Stimulated activated CD4-positive, alpha-beta T cell treated with anti-CD3 and anti-CD28 coated beads, Interleukin-2, amount 100 ng/mL, for 4 hours (primary cell): Measurements from ENCODE around the gene TRIM14.
"Not testable (repeated sequence)": the region's sequence is repeated elsewhere in the genome, so short reads cannot be mapped to it uniquely, and the experiment has no call there.

Experiments used
- DNase-seq: peaks from one replicate; pipeline ENCODE4 v3.0.0-alpha.2; 2020; ENCODE audit warnings: low read depth

TRIM14 gene

DNA sequence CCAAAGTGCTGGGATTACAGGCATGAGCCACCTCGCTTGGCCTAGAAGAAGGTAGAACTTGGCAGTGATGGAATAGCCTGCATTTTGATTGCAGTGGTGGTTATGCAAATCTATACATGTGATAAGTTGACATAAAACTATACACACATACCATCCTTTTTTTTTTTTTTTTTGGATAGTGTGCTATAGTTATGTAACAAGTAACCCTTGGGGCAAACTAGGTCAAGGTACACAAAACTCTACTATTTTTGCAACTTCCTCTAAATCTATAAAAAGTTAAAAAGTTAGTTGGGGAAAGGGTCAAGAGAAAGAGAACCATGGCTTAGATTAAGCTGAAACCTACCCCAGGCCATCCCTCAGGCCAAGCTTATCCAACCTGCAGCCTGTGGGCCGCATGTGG lies 11.1 kb downstream of the TRIM14 start:
- no peak for DNase-seq

DNA sequence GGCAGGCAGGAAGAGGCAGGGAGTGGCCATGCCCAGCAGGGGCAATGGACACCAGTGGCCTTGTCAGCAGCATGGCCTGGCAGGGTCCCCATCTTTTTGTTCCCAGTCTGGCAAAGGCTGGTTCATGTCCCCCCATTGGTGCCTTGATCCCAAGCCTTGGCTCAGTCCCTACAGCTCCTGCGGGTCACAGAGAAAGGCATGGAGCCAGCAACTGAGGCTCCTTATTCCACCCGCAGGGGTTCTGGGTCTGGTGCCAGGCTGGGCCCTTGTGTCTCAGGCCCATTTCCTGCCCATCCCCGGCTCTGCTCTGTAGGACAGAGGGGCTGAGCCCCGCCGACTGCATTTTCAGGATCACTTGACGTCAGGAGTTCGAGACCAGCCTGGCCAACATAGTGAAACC lies 14.0 kb downstream of the TRIM14 start:
- DNase-seq = no peak

DNA sequence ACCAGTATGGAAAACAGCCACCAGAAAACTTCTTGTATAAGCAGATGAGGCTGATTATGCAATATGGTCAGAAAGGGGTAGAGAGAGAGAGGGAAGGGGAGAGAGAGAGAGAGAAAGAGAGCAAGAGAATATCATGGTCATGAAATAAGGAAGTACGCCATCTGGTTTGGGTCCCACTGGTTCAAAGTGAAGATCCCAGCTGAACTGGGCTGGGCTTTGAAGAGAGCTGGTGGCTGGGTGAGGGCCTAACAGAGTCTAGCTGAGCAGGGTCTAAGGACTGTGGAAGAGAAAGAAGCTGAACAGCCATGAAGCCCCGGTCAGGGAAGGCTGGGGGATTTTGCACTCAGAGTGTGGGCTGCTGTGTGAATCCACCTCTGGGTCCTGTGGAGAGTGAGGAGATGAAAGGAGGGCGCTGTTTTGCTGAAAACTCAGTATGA lies 14.6 kb downstream of the TRIM14 start:
- DNase-seq = no peak

DNA sequence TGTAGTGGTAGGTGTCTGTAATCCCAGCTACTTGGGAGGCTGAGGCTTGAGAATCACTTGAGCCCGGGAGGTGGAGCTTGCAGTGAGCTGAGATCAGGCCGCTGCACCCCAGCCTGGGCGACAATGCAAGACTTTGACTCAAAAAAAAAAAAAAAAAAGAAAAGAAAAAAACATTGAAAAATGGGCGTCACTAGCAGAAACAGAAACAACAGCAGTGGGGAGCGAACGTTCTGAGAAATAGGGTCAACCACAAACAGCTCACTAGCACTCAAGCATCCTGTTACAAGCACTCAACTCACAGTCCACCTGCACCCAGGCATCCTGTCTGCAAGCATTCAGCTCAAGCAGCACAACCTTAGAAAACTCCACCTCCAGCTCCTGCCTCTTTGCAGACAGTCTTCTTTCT lies 17.2 kb downstream of the TRIM14 start:
- peak; percentile 69 for DNase-seq

DNA sequence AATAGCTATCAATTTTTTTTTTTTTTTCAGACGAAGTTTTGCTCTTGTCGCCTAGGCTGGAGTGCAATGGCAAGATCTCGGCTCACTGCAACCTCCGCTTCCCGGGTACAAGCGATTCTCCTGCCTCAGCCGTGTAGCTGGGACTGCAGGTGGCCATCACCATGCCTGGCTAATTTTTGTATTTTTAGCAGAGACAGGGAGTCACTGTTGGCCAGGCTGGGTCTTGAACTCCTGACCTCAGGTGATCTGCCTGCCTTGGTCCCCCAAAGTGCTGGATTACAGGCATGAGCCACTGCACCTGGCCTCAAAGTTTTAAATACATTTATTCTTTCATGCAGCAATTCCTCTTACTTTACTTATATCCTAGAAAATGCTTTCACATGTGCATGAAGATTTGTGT lies 17.6 kb downstream of the TRIM14 start:
- no peak for DNase-seq

DNA sequence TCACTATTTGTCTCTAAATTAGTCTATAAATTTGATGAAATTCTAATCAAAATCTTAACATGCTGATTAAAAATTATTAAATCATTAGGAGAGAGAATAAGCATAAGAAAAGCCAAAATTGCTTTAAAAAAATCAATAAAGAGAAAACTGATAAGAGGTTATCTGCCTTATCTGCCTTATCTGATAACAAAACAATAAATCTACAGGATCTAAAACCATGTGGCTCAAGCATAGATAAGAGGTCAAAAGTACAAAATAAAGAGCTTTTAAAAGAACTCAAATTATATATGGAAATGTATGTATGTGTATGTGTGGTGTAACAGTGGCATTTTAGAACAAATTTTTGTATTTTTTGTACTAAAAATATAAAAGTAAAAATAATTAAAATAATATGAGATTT lies 18.6 kb downstream of the TRIM14 start:
- no peak for DNase-seq

DNA sequence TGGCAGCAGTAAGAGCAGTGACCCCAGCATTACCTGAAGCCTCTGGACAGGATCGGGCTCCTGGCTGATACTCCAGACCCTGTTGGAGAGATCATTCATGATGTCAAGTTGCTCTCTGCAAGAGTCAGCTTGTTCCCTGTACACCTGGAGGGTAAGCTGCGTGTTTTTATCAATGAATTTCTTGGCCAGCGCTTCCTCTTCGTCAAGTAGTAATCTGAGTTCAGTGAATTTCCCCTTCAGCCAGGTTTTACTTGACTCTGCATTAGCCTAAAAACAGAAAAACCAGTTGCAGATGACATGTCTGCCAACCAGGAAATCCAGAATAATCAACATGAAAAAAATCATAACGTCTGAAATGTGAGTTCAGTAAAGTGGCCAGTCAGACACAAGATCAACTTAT lies 19.1 kb downstream of the TRIM14 start:
- DNase-seq = no peak

DNA sequence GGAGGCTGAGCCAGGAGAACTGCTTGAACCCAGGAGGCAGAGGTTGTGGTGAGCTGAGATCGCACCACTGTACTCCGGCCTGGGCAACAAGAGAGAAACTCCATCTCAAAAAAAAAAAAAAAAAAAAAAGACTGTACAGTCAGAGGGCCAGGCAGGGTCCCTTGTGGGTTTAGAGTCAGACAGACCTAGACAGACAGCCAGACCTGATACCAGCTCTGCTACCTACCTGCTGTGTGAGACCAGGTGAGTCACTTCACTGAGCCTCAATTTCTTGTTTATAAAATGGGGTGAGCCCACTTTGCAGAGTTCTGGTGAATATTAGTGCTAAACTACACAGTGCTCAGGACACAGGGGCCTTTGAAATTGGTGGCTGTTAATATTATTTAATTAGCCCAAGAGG lies 19.7 kb downstream of the TRIM14 start:
- no peak for DNase-seq

DNA sequence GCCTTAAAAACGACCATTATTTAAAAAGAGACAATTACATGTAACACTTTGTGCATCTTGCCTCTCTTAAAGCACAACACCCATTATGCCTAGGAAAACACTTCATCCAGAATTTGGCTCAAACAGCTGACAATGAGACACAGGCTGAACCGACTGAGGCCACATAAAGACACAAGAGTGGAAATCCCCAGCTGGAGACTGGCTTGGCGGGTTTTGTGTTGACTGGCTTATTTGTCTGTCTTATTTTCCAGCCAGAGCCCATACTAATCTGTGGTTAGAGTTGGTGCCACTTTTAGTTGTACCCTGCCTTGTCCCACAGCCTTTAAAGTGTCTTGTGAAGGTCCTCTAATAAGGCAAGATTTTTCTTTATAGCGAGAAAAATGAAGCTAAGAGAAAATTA lies 21.2 kb downstream of the TRIM14 start:
- no peak for DNase-seq

DNA sequence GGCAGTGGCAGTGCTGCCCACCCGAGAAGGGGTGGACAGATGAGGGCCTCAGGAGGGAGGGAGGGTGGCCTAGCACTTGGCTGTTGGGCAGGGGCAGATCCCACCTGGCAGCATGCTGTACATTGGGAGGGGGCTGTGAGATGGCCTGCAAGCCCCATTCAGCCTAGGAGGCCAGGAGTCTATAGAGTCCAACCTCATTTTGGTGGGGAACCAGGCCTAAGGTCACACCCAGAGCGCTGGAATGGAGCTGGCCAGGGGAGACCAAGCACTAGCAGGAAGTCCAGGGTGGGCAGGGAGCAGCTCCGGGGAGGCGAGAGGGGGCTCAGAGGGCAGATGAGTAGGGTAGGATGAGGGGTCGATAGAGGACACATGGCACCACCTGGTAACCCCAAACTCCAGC lies 22.9 kb downstream of the TRIM14 start:
- DNase-seq = no peak

DNA sequence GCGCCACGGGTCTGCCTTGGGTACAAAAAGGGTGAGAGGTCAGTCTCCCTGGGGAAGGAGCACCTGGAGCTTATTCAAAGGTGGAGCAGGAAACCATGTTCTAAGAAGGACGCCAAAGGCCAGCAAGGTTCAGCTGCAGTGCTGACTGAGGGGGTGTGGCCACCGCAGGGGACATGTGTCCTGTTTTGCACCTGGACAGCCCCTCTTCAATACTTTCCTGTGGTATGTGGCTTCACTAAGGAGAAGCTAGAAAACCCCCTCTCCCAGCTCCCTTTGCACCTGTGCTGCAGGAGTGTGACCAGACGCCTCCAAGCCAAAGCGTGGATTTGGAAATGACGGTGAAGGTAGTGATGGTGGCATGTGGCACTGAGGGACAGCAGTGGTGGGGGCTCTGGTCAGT lies 23.6 kb downstream of the TRIM14 start:
- DNase-seq = no peak

DNA sequence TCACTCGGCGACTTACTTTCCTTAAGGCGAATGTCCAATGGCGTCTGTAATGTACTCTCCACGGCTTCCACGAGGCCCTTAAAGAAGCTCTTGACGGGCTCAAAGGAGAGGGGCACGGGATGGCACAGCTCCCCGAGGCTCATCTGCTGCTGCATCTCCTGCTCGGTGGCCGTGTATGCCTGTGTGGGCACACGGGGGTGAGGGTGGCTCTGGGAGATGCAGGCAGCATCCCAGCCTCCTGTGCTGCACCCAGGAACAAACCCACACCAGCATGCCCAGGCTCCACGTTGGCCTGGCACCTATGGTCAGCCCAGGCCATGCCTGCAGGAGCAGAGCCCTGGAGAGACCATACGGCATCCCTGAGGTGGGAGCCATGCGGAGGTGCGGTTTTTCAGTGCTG lies 24.2 kb downstream of the TRIM14 start:
- DNase-seq = no peak

DNA sequence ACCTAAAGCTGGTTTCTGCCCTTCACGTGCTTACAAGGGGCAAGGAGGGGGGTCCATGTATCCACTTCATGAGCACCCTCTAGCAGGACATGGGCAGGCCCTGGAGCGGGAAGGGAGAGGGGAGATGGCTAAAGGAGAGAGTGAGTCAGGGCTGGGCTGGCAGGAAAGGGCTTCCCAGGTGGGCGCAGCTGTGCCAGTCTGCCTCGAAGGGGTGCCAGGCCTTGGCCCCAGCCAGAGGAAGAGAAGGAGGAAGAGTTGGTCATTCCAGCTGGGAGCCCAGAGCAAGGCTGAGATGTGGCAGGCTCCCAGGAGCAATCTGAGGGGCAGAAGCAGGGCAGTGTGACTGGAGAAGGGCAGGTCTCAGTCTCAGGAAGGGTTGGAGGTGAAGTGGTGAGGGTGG lies 24.7 kb downstream of the TRIM14 start:
- DNase-seq = no peak

DNA sequence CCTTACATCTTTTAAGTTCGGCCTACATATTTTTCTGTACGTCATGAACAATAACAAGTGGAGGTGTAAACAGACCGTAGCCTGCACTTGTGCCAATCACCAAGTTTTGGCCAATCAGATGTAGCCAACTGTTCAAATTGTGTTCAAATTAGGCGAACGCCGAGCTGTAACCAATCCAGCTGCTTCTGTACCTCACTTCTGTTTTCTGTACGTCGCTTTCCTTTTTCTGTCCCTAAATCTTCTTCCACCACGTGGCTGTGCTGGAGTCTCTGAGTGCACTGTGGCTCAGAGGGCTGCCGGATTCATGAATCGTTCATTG lies 26.4 kb downstream of the TRIM14 start:
- DNase-seq = no peak

DNA sequence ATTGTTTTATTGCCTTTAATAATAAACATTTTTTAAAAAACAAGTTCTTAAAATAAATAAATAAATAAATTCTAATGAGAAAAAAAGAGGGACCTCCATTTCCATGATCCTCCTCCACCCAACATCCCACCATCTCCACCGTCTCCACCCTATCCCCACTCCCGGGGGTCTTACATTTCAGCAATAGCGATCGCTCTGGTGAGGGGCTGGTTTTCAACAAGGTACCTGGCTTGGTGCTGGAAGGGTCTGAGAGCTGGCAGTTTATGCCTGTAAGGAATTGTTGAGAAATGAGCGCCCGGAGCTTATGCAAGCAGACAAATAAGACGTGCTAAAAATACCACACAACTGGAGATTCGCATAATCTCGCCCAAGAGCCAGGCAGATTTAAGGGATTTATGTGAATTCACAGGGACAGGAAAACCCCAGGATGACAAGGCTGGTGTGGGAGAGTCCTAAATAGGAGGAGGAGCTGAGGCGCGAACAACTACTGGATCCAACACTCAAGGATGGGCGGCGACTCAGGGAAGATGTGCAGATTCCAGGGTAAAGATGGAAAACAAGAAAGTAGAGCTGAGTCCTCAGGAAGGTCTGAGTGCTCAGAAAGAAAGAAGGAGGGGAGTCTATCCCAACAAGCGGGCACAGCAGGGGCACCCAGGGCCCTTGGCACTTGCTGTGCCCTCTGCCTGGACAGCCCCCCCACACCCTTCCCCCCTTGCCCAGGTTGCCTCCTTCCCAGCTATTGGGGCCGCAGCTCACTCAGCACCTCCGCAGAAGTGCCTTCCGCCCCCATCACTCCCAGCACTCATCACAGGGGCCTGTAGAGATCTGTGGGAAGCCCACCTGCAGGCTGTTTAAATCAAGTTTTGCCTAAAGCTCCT lies 27.0 kb downstream of the TRIM14 start:
- no peak for DNase-seq

DNA sequence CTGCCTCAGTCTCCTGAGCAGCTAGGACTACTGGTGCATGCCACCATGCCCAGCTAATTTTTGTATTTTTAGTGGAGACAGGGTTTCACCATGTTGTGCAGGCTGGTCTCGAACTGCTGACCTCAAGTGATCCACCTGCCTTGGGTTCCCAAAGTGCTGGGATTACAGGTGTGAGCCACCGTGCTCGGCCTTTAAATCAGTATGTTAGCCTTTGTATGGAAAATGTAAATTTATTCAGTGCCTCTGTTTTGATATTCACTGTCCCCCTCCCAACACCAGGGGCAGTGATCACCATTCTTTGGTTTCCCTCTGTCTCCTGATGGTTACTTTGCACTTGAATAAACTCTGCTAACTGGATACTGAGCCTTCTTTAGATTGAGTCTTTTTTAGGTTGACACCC lies 28.3 kb downstream of the TRIM14 start:
- DNase-seq = not testable (repeated sequence)

DNA sequence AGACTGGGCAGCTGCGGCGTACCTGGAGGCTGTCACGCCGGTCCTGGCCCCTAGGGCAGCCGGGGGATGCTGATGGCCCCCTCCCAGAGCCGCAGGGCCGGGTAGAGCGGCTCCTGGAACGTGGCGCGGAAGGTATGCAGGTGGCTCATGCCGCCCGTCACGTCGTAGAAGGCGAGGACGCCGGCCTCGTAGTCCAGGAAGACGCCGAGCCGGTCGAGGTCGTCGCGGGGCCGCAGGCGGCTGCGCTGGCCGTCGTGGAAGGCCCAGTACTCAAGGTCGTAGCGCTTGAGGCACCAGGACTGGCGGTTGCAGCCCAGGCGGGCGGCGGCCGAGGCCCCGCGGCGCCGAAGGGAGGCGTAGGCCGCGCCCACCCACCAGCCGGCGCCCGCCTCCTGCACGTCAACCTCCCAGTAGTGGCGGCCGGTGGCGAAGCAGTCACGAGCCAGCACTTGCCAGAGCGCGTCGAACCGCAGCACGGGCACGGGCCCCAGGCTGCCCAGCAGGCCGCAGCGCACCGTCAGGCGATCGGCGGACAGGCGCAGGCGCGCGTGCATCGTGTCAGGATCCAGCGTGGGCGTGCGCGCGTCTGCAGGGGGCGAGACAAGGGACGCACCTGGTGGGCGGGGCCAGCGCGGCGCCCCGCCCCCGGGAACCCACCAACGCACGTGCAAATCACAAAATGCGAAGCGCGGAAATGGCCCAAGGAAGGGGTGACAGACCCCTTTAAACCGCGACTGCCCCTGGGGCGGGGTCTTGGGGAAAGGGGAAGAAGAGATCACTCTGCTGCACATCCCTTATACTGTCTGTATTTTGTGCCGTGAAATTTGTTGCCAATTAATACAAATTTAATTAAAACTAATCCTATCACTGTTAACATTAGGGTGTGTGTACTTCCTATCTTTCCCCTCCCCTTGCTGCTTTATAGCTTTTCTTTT lies 31.3 kb downstream of the TRIM14 start:
- no peak for DNase-seq

DNA sequence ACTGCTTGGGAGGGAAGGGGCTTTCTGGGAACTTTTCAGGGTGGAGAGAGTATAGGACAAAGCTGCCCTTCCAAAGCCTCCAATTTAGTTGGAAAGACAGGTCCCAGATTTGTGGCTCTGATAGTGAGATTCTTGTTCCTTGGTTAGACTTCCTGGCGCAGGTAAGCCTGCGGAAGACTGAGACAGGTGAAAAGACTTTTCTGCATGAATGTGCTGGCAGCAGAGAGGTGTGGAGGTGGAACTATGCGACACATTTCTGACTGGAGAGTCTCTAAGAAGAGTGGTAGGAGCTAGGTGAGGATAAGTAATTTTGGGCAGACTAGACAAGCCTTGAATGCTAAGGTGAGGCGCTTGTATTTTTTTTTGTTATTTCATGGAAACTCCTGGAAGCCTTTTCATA lies 32.6 kb downstream of the TRIM14 start:
- no peak for DNase-seq

DNA sequence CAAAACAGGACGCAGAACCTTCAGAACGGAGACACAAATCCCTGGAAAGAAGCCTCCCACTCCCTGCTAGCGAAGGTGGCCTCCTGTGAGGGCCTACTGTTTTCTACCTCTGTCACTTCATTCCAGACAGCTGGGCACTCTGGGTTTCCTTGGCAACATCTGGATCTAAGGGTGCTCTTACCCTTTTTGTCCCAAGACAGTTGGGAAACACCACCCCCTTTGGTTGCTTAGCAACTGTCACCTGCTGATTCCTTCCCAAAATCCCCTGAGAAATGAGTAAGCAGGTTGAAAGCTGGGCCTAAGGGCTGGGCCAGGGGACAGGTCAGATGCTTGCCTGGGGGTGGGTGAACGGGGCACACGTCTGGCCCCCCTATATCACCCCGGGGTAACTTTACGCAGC lies 33.1 kb downstream of the TRIM14 start:
- DNase-seq = no peak

DNA sequence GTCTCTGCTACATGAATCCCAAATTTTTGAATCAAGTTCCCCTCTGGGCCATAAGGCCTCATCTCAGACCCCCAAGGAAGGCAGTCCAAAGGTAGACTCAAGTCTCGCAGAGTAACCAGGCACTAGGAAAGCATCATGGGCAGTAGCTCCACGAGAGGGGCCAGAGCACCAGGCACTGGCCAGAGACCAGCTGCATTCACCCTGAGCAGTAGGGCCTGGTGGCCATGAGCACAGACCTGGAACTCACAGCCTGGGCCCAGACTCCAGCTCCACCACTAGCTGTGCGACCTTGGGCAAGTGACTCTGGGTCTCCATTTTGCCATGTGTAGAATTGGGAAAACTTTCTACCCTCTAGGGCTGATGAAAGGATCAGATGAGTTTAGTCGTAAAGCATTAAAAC lies 34.0 kb downstream of the TRIM14 start:
- no peak for DNase-seq

DNA sequence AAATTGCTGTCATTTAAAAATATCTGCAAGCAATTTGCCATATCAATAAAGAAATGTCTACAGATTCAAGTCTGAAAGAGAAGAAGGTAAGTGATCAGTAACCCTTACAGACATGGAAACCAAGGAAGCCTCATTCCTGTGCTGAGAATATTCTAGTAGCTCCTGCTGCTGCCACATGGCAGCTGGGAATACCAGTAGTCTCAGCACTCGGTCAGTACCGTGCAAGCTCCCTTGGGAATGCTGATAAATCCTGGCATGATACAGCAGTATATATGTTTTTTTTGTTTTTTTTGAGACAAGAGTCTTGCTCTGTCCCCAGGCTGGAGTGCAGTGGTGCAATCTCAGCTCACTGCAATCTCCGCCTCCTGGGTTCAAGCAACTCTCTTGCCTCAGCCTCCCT lies 34.6 kb downstream of the TRIM14 start:
- no peak for DNase-seq

DNA sequence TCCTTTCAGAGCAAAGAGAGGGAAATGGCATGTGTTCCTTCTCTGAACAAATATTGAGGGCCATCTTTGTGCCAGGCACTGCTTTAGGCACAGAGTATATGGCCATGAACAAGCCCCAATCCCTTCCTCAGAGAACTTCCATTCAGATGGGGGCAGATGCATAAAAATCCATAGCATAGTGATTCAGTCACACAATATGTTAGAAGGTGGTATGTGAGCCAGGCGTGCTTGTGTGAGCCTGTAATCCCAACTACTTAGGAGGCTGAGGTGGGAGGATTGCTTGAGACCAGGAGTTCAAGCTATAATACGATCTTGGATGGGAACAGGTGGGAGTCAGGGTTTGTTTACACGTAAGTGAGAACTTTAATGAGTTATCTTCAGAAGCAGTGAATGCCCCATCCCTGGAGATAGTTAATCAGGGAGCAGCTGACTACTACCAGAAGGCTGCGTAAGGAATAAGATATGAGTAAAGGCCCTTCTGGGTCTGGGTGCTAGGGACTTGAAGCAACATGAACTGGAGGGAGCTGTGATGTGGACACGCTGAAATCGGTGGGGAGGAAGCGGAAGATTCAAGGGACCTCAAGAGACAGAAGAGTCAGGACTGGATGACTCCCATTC lies 35.3 kb downstream of the TRIM14 start:
- DNase-seq = no peak

DNA sequence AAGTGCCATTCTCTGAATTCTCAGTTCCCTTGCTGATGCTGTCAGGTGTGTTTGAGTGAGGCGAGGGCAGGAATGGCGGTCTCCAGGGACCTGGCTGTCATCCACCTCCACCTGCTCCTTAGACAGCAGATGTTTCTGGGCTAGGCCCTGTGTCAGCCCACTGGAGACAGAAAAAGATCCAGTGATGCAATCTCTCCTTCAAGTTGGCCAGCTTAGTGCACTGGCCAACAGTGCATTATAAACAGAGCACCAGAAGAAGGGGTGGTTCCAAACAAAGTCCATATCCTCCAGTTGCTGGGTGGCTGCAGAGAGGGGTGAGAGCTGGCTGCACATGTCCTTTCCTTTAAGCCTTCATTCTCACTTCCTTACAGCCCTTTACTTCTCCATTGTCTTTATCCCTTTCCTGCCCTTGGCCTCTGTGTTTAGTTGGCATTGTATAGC lies 35.9 kb downstream of the TRIM14 start:
- DNase-seq = no peak
